ENCODE measurements around the gene LRRTM4.

The LRRTM4 gene

DNA sequence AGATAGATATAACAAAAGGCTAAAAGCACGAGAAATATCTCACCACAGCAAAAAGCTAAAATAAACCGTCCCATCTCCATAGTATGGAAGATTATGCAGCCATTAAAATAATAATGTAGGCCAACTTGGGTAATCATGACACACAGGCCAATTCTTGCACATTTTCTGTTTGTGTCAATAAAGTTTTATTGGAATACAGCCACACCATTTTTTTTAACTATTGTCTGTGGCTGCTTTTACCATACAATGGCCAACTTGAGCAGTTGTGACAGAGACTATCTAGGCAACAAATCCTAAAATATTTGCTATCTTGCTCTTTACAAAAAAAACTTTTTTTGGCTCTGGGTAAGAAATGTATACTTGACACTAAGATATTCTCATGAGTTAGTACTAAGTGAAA lies 212.5 kb downstream of the LRRTM4 start:
- DNase-seq (ENCODE audit: insufficient read length, low spot score) (no peak), FAIRE-seq (no peak)
- TF ChIP-seq, protein P1, sequence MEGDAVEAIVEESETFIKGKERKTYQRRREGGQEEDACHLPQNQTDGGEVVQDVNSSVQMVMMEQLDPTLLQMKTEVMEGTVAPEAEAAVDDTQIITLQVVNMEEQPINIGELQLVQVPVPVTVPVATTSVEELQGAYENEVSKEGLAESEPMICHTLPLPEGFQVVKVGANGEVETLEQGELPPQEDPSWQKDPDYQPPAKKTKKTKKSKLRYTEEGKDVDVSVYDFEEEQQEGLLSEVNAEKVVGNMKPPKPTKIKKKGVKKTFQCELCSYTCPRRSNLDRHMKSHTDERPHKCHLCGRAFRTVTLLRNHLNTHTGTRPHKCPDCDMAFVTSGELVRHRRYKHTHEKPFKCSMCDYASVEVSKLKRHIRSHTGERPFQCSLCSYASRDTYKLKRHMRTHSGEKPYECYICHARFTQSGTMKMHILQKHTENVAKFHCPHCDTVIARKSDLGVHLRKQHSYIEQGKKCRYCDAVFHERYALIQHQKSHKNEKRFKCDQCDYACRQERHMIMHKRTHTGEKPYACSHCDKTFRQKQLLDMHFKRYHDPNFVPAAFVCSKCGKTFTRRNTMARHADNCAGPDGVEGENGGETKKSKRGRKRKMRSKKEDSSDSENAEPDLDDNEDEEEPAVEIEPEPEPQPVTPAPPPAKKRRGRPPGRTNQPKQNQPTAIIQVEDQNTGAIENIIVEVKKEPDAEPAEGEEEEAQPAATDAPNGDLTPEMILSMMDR (IDR thresholded peaks at IDR 0.05; ENCODE audit: insufficient read depth, missing control alignments) = no peak

DNA sequence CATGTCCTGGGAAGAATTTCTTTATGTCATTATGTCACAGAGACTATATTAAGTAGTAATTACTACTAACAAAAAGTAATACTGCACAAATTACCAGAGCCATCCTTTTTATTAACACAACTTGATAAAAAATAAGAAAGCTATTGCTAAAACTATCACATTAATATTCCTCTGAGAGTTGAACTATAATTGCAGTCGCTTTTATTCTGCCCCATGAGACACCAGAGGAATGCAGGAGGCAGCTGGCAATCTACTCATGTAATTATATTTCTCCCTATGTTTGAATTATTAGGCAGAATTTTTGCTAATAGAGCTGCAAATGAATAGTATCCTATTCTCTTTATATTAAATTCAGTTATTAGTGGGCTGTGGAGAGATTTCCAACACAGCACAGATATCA lies 220.7 kb downstream of the LRRTM4 start:
- FAIRE-seq (no peak), DNase-seq (ENCODE audit: insufficient read length, low spot score) (no peak)
- TF ChIP-seq, protein P1 (IDR thresholded peaks at IDR 0.05; ENCODE audit: insufficient read depth, missing control alignments) = no peak

DNA sequence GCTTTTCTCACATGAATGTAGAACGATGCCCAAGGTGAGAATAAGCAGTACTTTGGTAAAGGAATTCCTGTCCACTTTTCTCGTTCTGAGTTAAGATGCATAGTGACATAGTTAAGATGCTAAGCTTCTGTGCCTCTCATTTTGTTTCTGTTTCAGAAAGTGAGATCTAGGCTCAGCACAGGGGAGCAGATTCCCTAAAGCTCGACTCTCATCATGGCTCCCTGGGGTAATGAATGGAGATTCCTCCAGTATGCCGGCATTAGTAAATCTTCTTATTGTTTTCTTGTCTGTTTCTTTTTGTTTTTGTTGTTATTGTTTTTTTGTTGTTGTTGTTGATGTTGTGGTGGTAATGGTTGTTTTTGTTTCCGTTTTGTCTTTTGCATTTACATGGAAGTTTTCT lies 225.4 kb downstream of the LRRTM4 start:
- FAIRE-seq (no peak), DNase-seq (ENCODE audit: insufficient read length, low spot score) (no peak)
- TF ChIP-seq, protein P1 (IDR thresholded peaks at IDR 0.05; ENCODE audit: insufficient read depth, missing control alignments) = no peak

DNA sequence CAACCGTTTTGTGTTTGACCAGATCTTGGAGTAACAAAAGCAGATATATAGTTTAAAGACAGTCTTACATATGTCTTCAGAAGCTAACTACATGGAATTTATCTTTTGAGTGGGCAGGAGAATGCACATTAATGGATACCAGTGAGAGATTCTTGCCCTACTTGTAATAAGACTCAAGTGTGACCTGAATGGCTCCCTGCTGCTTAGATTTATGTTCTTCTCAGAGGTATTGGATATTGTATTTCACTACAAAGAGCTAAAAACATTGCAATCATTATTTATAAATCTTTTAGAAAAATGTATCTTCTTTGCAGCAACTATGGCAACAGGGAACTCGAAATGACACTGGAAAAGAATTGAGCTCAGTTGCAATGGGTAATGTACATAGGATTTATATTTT lies 227.7 kb downstream of the LRRTM4 start:
- TF ChIP-seq, protein P1 (IDR thresholded peaks at IDR 0.05; ENCODE audit: insufficient read depth, missing control alignments) = no peak
- DNase-seq (ENCODE audit: insufficient read length, low spot score) (no peak), FAIRE-seq (no peak)

DNA sequence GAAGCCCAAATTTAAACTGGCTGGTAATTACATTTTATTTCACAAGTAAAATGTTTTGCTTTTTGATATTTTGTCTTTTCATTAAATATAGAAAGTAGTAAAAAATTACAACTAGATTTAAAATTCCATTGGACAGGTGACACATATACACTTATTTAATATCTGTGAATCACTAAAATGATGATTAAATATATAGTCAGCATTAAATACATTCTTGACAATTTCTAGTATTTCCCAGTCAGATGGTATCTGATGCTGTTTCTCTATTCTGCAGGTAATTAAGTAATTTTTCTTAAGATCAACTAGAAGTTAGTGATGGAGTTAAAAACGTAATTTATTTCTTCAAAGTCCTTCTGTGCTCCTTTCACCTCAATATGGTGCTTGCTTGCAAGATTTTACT lies 237.8 kb downstream of the LRRTM4 start:
- FAIRE-seq = no peak

DNA sequence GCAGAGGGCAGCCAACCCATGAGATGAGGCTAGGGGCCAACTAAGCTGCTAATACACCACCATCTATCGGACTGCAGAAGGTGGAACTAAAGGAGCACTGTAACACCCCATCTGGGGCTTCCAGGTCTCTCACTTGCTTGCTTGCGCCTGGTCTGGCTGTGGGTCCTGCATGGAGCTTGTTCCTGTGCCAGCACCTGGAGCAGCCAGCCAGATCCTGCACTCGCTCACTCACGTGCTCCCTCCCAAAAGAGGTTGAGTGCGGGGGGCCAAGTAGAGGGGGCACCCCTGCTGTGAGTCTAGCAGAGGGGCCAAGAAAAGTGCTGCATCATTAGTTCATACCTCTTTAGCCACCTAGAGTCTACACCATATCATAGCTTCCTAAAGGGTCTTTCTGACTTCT lies 250.9 kb downstream of the LRRTM4 start:
- no peak for DNase-seq (ENCODE audit: insufficient read length, low spot score)
- no peak for FAIRE-seq
- TF ChIP-seq, protein P1 (IDR thresholded peaks at IDR 0.05; ENCODE audit: insufficient read depth, missing control alignments) = no peak

More for the DNA sequence above, 237.8 kb downstream of the LRRTM4 start:
- no peak for DNase-seq (ENCODE audit: insufficient read length, low spot score)
- TF ChIP-seq, protein P1 (IDR thresholded peaks at IDR 0.05; ENCODE audit: insufficient read depth, missing control alignments) = no peak

DNA sequence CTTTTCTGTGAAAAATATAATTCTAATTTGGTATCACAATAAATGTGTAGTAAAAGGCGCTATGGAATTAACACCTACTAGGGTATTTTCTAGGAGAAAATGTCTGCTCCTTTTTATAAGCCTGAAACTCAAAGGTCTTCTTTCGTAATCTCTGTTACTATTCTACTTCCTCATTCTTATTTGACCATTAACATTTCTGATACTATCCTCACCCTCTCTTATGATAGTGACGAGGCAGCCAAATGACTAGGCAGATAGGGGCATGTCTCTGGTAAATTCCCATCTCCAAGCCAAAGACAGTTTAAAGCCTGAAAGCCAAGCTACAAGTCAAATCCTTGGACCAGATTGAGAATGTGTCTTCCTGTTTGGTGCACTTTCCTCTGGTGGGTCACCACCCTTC lies 251.7 kb downstream of the LRRTM4 start:
- TF ChIP-seq, protein P1 (IDR thresholded peaks at IDR 0.05; ENCODE audit: insufficient read depth, missing control alignments) = no peak
- no peak for FAIRE-seq
- no peak for DNase-seq (ENCODE audit: insufficient read length, low spot score)
